Measurements from ENCODE around the gene MLANA.

- TF ChIP-seq CTCF (IDR thresholded peaks at IDR 0.05) (no peak), POLR2AphosphoS5 (IDR thresholded peaks at IDR 0.05) (no peak)
Measured at GRCh38 chr9:5869315-5870019, 21.2 kb upstream of the MLANA start.

Measured in breast epithelium (tissue), 3 donors.